Activated naive CD4-positive, alpha-beta T cell treated with anti-CD3 and anti-CD28 coated beads, Interleukin-2, amount 50 U/mL, for 72 hours (primary cell): ENCODE data around the gene DUSP28. TPM values are rescaled to one million over a fixed set of nuclear protein-coding genes. Genes with fewer than 3 reads are reported as not detected.
"Not testable (repeated sequence)": the region's sequence is repeated elsewhere in the genome, so short reads cannot be mapped to it uniquely, and the experiment has no call there.

ENCODE experiments used
- ATAC-seq, 2 donors: fragments of 150-1000 bp; cut with Tn5 transposase; 2 replicates each; pipeline ENCODE4 v1.10.0; 2021; ENCODE audit warnings: mild to moderate bottlenecking in 2 of 2, moderate library complexity in 2 of 2
- DNase-seq, 2 donors: peaks; one replicate each; pipeline ENCODE4 v3.0.0; 2021 to 2022; ENCODE audit warnings: low spot score in 2 of 2
- H3K27ac Mint-ChIP-seq, 2 donors: one replicate each; pipeline ENCODE4 v1.8.0; 2022; ENCODE audit warnings: mild to moderate bottlenecking in 2 of 2, mixed read lengths in 2 of 2
- H3K36me3 Mint-ChIP-seq, 2 donors: one replicate each; pipeline ENCODE4 v1.8.0; 2022; ENCODE audit warnings: mixed read lengths in 2 of 2
- H3K9me3 Mint-ChIP-seq, 2 donors: one replicate each; pipeline ENCODE4 v1.8.0; 2022; ENCODE audit warnings: mixed read lengths in 2 of 2
- total RNA-seq, 2 donors: library from RNA; stranded (reverse); gene quantifications; one replicate each; pipeline ENCODE4 v1.2.3, GENCODE V29; 2022

DUSP28 gene
- total RNA-seq, 2 donors from 2014 or later = 3.8 to 5.4 TPM

GRCh38 chr2:240553956-240554480, 6.1 kb upstream of the DUSP28 start:
- H3K36me3 Mint-ChIP-seq = peaks cover 15 to 19% of the 10 kb centered on the region in 2 donors
- H3K27ac Mint-ChIP-seq = no peak overlapping the region
- ATAC-seq = no peak
- H3K9me3 Mint-ChIP-seq = peaks cover 3 to 14% of the 10 kb centered on the region in 2 donors
- no peak for DNase-seq

- Mint-ChIP-seq H3K36me3 (peaks cover 24% of the 10 kb centered on the region in 2 donors), H3K9me3 (peaks cover 3 to 14% of the 10 kb centered on the region in 2 donors), H3K27ac (no peak overlapping the region)
- DNase-seq (no peak), ATAC-seq (no peak)
These were observed 5.2 kb upstream of the DUSP28 start for GRCh38 chr2:240554767-240555493.

GRCh38 chr2:240555541-240556250, 4.5 kb upstream of the DUSP28 start:
- no peak overlapping the region for H3K27ac Mint-ChIP-seq
- no peak for DNase-seq

GRCh38 chr2:240556553-240557100, 3.5 kb upstream of the DUSP28 start:
- ATAC-seq (no peak), DNase-seq (peak in 1 of 2 donors; percentile 78)
- Mint-ChIP-seq H3K27ac (peak overlapping the region in 1 of 2 donors; percentile 65), H3K9me3 (peaks cover 3 to 5% of the 10 kb centered on the region in 2 donors), H3K36me3 (peaks cover 18 to 20% of the 10 kb centered on the region in 2 donors)

More at GRCh38 chr2:240555541-240556250, 4.5 kb upstream of the DUSP28 start:
- H3K36me3 Mint-ChIP-seq = peaks cover 22 to 24% of the 10 kb centered on the region in 2 donors
- peaks cover 3 to 13% of the 10 kb centered on the region in 2 donors for H3K9me3 Mint-ChIP-seq
- ATAC-seq = no peak

GRCh38 chr2:240557101-240557751, 2.9 kb upstream of the DUSP28 start:
- peaks cover 13 to 20% of the 10 kb centered on the region in 2 donors for H3K36me3 Mint-ChIP-seq
- no peak overlapping the region for H3K27ac Mint-ChIP-seq
- DNase-seq = no peak
- H3K9me3 Mint-ChIP-seq = no peaks in the 10 kb centered on the region
- ATAC-seq = no peak

- no peaks in the 10 kb centered on the region for H3K9me3 Mint-ChIP-seq
- peak in 1 of 2 donors; percentile 80 for DNase-seq
- ATAC-seq = peak in 1 of 2 donors; percentile 43
- peak within 1 kb of the TSS; percentile 27 to 65 for H3K27ac Mint-ChIP-seq
- peaks cover 13 to 23% of the 10 kb centered on the region in 2 donors for H3K36me3 Mint-ChIP-seq
These were observed 2.3 kb upstream of the DUSP28 start, which contains the start of gene ANKMY1 for GRCh38 chr2:240557808-240558207. Gene ANKMY1, minus strand, starts transcription at chr2:240557988. Its CDS starts 653 bp downstream, at chr2:240557335.

GRCh38 chr2:240558236-240558761, 1.9 kb upstream of the DUSP28 start:
- DNase-seq = no peak
- Mint-ChIP-seq H3K36me3 (peaks cover 17 to 28% of the 10 kb centered on the region in 2 donors), H3K9me3 (no peaks in the 10 kb centered on the region), H3K27ac (peak overlapping the region; percentile 27 to 36)
- ATAC-seq = no peak

- Mint-ChIP-seq H3K9me3 (no peaks in the 10 kb centered on the region), H3K27ac (peak overlapping the region; percentile 25 to 99), H3K36me3 (peaks cover 27 to 34% of the 10 kb centered on the region in 2 donors)
- ATAC-seq = no peak
- no peak for DNase-seq
These were observed 871 bp upstream of the DUSP28 start for GRCh38 chr2:240559286-240559685.

- peak overlapping the region; percentile 96 to 99 for H3K27ac Mint-ChIP-seq
- peaks cover 39 to 42% of the 10 kb centered on the region in 2 donors for H3K36me3 Mint-ChIP-seq
- ATAC-seq = peak; percentile 59 to 73
- DNase-seq = peak; percentile 99 to 100
- no peaks in the 10 kb centered on the region for H3K9me3 Mint-ChIP-seq
These were observed 545 bp downstream of the DUSP28 start for GRCh38 chr2:240560480-240561324.

GRCh38 chr2:240561325-240561971, 1.3 kb downstream of the DUSP28 start:
- ATAC-seq (peak in 1 of 2 donors; percentile 9), DNase-seq (peak in 1 of 2 donors; percentile 13)
- H3K9me3 Mint-ChIP-seq = no peaks in the 10 kb centered on the region
- H3K27ac Mint-ChIP-seq = peak overlapping the region; percentile 96 to 99
- H3K36me3 Mint-ChIP-seq = peaks cover 39 to 42% of the 10 kb centered on the region in 2 donors

- H3K9me3 Mint-ChIP-seq, DNase-seq, ATAC-seq: not testable (repeated sequence)
- Mint-ChIP-seq H3K36me3 (peaks cover 45 to 53% of the 10 kb centered on the region in 2 donors), H3K27ac (peak overlapping the region; percentile 29 to 99)
These were observed 3.1 kb downstream of the DUSP28 start for GRCh38 chr2:240563231-240563630.

GRCh38 chr2:240563951-240564560, 3.9 kb downstream of the DUSP28 start:
- Mint-ChIP-seq H3K9me3 (no peaks in the 10 kb centered on the region), H3K27ac (peak overlapping the region in 1 of 2 donors; percentile 99), H3K36me3 (peaks cover 45 to 53% of the 10 kb centered on the region in 2 donors)
- peak in 1 of 2 donors; percentile 2 for DNase-seq
- no peak for ATAC-seq

GRCh38 chr2:240564561-240565332, 4.6 kb downstream of the DUSP28 start:
- peak overlapping the region; percentile 97 to 99 for H3K27ac Mint-ChIP-seq
- DNase-seq = peak; percentile 42 to 67
- H3K9me3 Mint-ChIP-seq = no peaks in the 10 kb centered on the region
- peak in 1 of 2 donors; percentile 2 for ATAC-seq
- H3K36me3 Mint-ChIP-seq = peaks cover 39 to 46% of the 10 kb centered on the region in 2 donors
